HepG2 (cell line): Measurements from ENCODE around the gene PPP1CA. TPM values are rescaled to one million over a fixed set of nuclear protein-coding genes. Genes with fewer than 3 reads are reported as not detected.

Source experiments
- ARHGAP35 ChIP-seq: sonication (generic); formaldehyde crosslinking; IDR thresholded peaks from 2 replicates; pipeline ENCODE4 v1.9.0; 2022; ENCODE audit warnings: mild to moderate bottlenecking, inconsistent platforms, moderate library complexity, missing genetic modification reagents, borderline replicate concordance
- CBX5 ChIP-seq: sonication (generic); formaldehyde crosslinking; IDR thresholded peaks from 2 replicates; pipeline ENCODE4 v1.4.0; 2020; ENCODE audit warnings: missing genetic modification reagents, borderline replicate concordance
- GATA4 ChIP-seq: sonication (generic); IDR thresholded peaks from 2 replicates; pipeline ENCODE4 v1.6.1; 2016; ENCODE audit warnings: antibody characterized with exemption, low read depth, borderline replicate concordance
- HOXA9 ChIP-seq: sonication (generic); formaldehyde crosslinking; IDR thresholded peaks from 2 replicates; pipeline ENCODE4 v1.8.1; 2022; ENCODE audit warnings: missing genetic modification reagents, mild to moderate bottlenecking, moderate library complexity, borderline replicate concordance
- JDP2 ChIP-seq: sonication (generic); formaldehyde crosslinking; IDR thresholded peaks from 2 replicates; pipeline ENCODE4 v1.8.1; 2022; ENCODE audit warnings: missing genetic modification reagents, borderline replicate concordance
- KLF11 ChIP-seq: IDR thresholded peaks from 2 replicates; pipeline ENCODE4 v1.6.1; 2016; ENCODE audit warnings: missing compliant biosample characterization
- MIXL1 ChIP-seq: IDR thresholded peaks from 2 replicates; pipeline ENCODE4 v1.6.1; 2016
- MTF2 ChIP-seq: sonication (generic); formaldehyde crosslinking; IDR thresholded peaks from 2 replicates; pipeline ENCODE4 v1.5.0; 2020; ENCODE audit warnings: missing genetic modification reagents, borderline replicate concordance
- RCOR2 ChIP-seq: IDR thresholded peaks from 2 replicates; pipeline ENCODE4 v1.6.1; 2016; ENCODE audit warnings: missing biosample characterization, missing genetic modification reagents
- SALL2 ChIP-seq: sonication (generic); formaldehyde crosslinking; IDR thresholded peaks from 2 replicates; pipeline ENCODE4 v1.8.1; 2023; ENCODE audit warnings: mild to moderate bottlenecking, missing genetic modification reagents, inconsistent platforms
- SP5 ChIP-seq: IDR thresholded peaks from 2 replicates; pipeline ENCODE4 v1.6.1; 2016; ENCODE audit warnings: low read depth, borderline replicate concordance
- ZBTB25 ChIP-seq: IDR thresholded peaks from 2 replicates; pipeline ENCODE4 v1.6.1; 2018; ENCODE audit warnings: missing genetic modification reagents
- ZFP90 ChIP-seq: sonication (generic); formaldehyde crosslinking; IDR thresholded peaks from 2 replicates; pipeline ENCODE4 v1.8.0; 2022; ENCODE audit warnings: missing genetic modification reagents, mild to moderate bottlenecking, inconsistent platforms, borderline replicate concordance
- ZFX ChIP-seq: sonication (generic); formaldehyde crosslinking; IDR thresholded peaks from 2 replicates; pipeline ENCODE4 v1.4.0; 2020; ENCODE audit warnings: mild to moderate bottlenecking, low read depth, missing genetic modification reagents, moderate library complexity
- ZGPAT ChIP-seq: IDR thresholded peaks from 2 replicates; pipeline ENCODE4 v1.6.1; 2016; ENCODE audit warnings: mild to moderate bottlenecking
- ZNF468 ChIP-seq: sonication (generic); formaldehyde crosslinking; IDR thresholded peaks from 2 replicates; pipeline ENCODE4 v1.8.0; 2022; ENCODE audit warnings: mild to moderate bottlenecking, moderate library complexity, missing genetic modification reagents
- ZNF552 ChIP-seq: sonication (generic); formaldehyde crosslinking; IDR thresholded peaks from 2 replicates; pipeline ENCODE4 v1.9.0; 2022; ENCODE audit warnings: missing genetic modification reagents, mild to moderate bottlenecking, borderline replicate concordance
- ZNF607 ChIP-seq: sonication (generic); formaldehyde crosslinking; IDR thresholded peaks from 2 replicates; pipeline ENCODE4 v1.5.1; 2020; ENCODE audit warnings: missing genetic modification reagents, mild to moderate bottlenecking, borderline replicate concordance
- ZNF687 ChIP-seq: sonication (generic); formaldehyde crosslinking; IDR thresholded peaks from 2 replicates; pipeline ENCODE4 v1.5.1; 2020; ENCODE audit warnings: mild to moderate bottlenecking, missing genetic modification reagents, moderate library complexity
- ZNF7 ChIP-seq: IDR thresholded peaks from 2 replicates; pipeline ENCODE4 v1.6.1; 2016; ENCODE audit warnings: missing biosample characterization, missing genetic modification reagents
- ZNF777 ChIP-seq: sonication (generic); formaldehyde crosslinking; IDR thresholded peaks from 2 replicates; pipeline ENCODE4 v1.4.0; 2020; ENCODE audit warnings: missing genetic modification reagents
- ZSCAN5A ChIP-seq: sonication (generic); formaldehyde crosslinking; IDR thresholded peaks from 2 replicates; pipeline ENCODE4 v1.8.0; 2022; ENCODE audit warnings: mild to moderate bottlenecking, missing genetic modification reagents, borderline replicate concordance
- polyA plus RNA-seq, 8 experiments: library from polyadenylated mRNA; depleted of rRNA in 3 of 8; stranded (reverse) in 7 of 8; unstranded in 1 of 8; fragments of >200 nt; fragmentation: Illumina TruSeq in 4 of 8; extraction: Trizol in 4 of 8; gene quantifications; 2 replicates each; pipeline versions ENCODE4 v1.2.1 to v1.2.3, GENCODE V29; 2011 to 2016; ENCODE audit warnings: low read depth in 4 of 8, missing spikeins in 1 of 8, mixed read lengths in 1 of 8; ENCODE audit not compliant: insufficient read depth in 1 of 8
- total RNA-seq, 5 experiments: library from RNA; depleted of rRNA; stranded (reverse); fragments of >200 nt; fragmentation: Illumina TruSeq; extraction: Trizol; gene quantifications; 2 replicates each; pipeline ENCODE4 v1.2.3, GENCODE V29; 2016; ENCODE audit warnings: low read depth in 1 of 5

PPP1CA gene
- total and polyA plus RNA-seq, 2 of the 13 experiments (the other 11 are each of a cell fraction or from before 2014, with no cell fraction given) = 149 to 170 TPM

- TF ChIP-seq ZNF687 (CRISPR knock-in tag) (peak; percentile 98), JDP2 (CRISPR knock-in tag) (no peak), ZNF607 (CRISPR knock-in tag) (peak; percentile 89), CBX5 (CRISPR knock-in tag) (peak; percentile 68), ZNF468 (CRISPR knock-in tag) (no peak; the same call in 1 of the 2 replicates), ZSCAN5A (CRISPR knock-in tag) (no peak), GATA4 (no peak), ZFX (peak; percentile 98), ZBTB25 (CRISPR knock-in tag) (no peak; the same call in 1 of the 2 replicates), ZNF777 (CRISPR knock-in tag) (no peak), ARHGAP35 (CRISPR knock-in tag) (peak; percentile 95), ZNF7 (no peak), ZGPAT (CRISPR knock-in tag) (peak; percentile 90), ZFP90 (CRISPR knock-in tag) (no peak; the same call in 1 of the 2 replicates), MTF2 (CRISPR knock-in tag) (no peak), HOXA9 (CRISPR knock-in tag) (peak; percentile 94), MIXL1 (no peak), SALL2 (CRISPR knock-in tag) (peak; percentile 78; the same call in 1 of the 2 replicates), ZNF552 (CRISPR knock-in tag) (peak; percentile 89), KLF11 (no peak), RCOR2 (CRISPR knock-in tag) (0 out of 2 replicates have a peak, but pooled peaks have one; percentile 31), SP5 (CRISPR knock-in tag) (peak; percentile 69; the same call in 1 of the 2 replicates)
Observed at GRCh38 chr11:67391304-67392182, 10.1 kb downstream of the PPP1CA start, which contains the start of gene RAD9A (continued).
